Fibroblast of skin of left quadriceps (primary cell): Measurements from ENCODE around the gene PCP4L1.
A peak's percentile ranks its signal among the peaks of the same experiment; 100 is the strongest.

ENCODE experiments used
- DNase-seq, 2 experiments: peaks; one replicate each; pipeline ENCODE4 v3.0.0-alpha.2; 2013; ENCODE audit warnings: low read depth in 2 of 2

Gene PCP4L1

DNA sequence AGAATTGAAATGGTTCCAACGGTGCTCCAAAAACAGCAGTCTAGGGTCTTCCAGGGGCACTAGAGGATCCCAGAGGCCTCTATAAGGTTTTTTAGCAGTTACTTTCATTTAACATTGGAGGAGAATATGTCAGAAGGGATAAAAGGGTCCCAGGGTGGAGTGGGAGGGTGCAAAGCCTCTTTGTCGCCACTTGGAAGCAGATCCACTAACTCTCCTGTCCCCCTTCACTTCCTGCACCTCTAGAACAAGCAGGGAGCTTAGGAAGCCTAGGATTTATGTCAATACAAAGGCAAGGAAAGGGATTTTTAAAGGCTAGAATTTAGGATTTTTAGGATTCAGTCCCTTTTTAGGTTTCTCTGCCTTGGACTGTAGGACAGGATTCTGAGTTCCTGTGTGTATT lies 8.3 kb downstream of the PCP4L1 start:
- no peak for DNase-seq

- no peak for DNase-seq
These were observed 8.8 kb downstream of the PCP4L1 start for GRCh38 chr1:161267321-161267720.

- no peak for DNase-seq
These were observed 14.9 kb downstream of the PCP4L1 start for GRCh38 chr1:161273402-161273801.

- DNase-seq, result no peak
These were observed 16.3 kb downstream of the PCP4L1 start for GRCh38 chr1:161274874-161275273.

- no peak for DNase-seq
These were observed 24.4 kb downstream of the PCP4L1 start for GRCh38 chr1:161282991-161283390.

DNA sequence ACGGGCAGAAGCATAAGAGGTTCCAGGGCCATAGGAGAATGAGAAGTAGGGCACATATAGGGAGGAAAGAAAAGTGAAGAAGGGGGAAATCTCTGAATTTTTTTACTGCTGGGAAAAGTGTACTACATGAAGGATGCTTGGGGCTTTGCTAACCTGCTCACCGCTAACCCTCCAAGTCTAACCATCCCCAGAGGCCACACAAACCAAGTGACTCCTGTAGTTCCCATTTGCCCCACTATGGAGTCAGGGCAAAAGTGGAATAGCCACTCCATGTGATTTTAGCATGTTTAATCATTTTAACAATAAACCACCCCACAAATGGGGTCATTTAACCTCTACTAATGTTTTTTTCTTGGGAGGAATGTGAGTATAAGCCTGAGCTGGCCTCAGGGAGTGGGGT lies 26.6 kb downstream of the PCP4L1 start:
- DNase-seq, result no peak

DNA sequence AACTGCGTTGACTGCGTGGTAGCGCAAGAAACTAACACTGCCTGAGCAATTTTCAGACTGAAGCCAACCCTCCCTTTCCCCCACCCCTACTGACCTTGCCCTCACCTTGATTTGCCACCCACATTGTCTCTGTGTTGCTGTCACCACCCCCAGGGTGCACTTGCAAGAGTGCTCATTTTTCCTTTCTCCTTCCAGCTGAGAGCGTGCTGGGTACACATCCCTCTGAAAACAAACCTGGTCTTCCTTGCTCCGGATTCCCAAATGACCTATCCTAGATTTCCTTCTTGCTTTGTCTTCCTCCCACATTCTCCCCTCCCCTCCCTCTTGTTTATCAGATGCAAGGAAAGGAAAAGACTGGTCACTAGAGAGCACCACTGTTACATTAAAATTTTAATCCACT lies 27.0 kb downstream of the PCP4L1 start:
- DNase-seq, result no peak

GRCh38 chr1:161287482-161288054 lies 29.0 kb downstream of the PCP4L1 start:
- no peak for DNase-seq

DNA sequence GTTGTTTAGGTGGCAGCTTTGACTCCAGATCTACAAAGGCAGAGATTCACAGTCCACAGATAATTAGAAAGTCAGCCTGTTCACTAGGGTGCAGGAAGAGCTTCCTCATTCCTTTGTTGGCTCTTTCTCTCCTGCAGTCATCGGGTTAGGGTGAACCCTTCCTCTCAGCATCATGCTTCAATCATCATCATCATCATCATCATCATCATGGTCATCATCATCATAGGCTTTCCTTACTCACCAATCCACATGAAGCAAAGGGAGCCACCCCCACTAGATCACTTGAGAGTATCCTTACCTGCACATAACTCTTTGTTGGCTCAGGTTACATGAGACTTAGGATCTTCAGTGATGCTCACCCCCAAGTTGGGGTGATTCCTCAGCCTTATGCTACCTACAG lies 32.2 kb downstream of the PCP4L1 start:
- no peak for DNase-seq

GRCh38 chr1:161297415-161297814 lies 38.9 kb downstream of the PCP4L1 start:
- DNase-seq, result no peak

GRCh38 chr1:161298116-161298515 lies 39.6 kb downstream of the PCP4L1 start:
- no peak for DNase-seq

GRCh38 chr1:161299347-161299746 lies 40.8 kb downstream of the PCP4L1 start:
- DNase-seq, result no peak

- DNase-seq, result no peak
These were observed 41.9 kb downstream of the PCP4L1 start for GRCh38 chr1:161300478-161300877.

DNA sequence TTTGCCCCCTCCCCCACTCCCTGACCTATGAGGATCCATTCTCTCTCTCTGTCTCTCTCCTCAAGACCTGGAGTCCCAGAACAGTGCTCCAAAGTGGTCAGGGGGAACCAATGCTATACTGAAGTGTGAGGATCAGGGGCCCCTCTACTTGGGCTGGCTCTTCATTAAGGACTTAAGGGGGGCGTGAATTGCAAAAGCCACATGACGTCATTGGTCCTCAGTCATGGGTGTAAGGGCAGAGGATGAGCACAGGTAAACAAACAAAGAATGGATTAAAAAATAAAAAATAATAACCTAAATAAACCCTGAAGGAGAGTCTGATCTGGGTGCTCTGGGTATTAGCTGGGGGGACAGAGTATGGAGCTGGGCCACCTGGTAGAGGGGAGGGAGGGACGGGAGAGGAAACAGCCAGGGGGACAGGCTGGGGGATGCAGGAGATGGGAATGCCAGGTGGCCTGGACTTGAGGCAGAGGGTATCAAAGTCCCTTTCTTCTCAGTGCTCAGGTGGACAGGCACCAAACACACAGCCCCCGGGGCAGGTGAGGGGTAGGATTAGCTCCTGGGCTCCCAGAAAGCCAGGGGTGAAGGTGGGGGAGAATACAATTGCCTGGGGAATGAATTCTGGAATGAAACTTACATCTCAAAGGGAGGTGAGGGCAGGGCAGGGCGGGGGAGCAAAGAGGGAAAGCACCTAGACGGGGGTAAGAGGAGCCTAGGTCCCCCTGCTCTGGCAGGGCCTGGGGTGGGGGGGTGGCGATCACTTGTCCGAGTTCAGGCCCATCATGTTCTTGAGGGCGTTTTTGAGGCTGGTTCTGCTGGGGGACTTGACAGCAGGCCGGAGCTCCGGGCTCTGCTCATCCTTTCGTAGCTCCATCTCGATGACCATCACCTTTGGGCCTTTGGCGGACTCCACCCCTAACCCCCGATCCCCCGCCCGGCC lies 46.7 kb downstream of the PCP4L1 start:
- DNase-seq, result no peak

- peak; percentile 11 to 21 for DNase-seq
These were observed 47.4 kb downstream of the PCP4L1 start for GRCh38 chr1:161305867-161306519.

DNA sequence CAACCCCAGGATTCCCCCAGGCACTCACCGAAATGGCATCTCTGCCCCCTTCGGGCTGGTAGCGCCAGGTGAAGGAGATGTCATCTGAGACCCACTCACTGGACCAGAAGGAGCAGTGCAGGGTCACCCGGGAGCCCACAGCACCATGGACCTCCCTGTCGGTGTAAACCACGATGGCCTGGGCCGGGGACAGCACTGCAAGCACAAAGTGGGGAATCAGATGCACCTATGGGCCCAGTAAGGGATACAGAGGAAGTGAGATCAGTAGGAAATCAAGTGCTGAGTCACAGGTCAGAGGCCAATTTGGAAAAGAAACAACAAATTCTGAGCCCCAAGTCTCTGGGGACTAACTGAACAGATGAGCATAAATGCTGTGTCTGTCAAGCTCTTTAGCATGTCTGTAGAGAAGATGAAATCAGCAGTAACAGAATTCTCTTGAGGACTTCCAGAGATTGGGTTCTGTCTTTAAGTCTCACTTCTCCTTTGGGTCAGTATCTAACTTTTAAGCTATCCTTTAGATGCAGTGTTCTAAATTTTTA lies 48.8 kb downstream of the PCP4L1 start:
- peak; percentile 22 to 24 for DNase-seq

DNA sequence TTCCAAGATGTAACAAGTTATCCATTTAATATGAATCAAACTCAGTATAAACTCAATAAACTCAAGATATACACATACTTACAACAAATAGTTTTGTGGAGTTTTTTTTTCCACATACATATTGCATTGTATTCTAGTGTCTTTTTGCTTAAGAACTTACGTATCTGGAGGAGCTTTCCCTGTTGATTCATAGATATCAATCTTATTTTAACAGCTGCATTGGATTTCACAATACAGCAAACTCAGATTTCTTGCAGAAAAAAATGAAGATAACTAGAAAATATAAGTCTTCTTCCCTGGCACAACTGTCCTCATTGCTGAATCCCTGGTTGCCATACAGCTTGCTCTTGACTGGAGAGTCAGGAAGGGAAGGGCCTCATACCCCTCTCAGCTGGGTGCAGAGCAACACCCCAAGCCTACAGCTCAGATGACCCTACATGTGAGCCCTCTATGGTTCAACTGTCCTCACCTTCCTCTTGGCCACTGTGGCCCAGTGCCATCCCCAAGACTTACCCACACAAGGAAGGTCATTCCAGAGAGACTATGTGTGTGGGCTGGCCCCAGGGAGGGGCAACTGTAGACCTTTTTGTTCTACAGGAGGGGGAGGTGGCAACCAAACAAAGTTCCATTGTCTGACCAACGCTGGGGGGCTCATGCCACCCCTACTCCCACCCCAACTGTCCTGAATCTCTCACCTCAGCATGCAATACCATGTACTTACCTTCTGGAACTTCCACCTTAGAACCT lies 49.5 kb downstream of the PCP4L1 start:
- DNase-seq, result no peak

- no peak for DNase-seq
These were observed 51.3 kb downstream of the PCP4L1 start, which contains the start of gene MPZ for GRCh38 chr1:161309868-161310267. Gene MPZ, minus strand, starts transcription at chr1:161309968. Its CDS starts 63 bp downstream, at chr1:161309905.

GRCh38 chr1:161311595-161312181 lies 53.1 kb downstream of the PCP4L1 start:
- DNase-seq, result no peak

- DNase-seq, result no peak
These were observed 55.1 kb downstream of the PCP4L1 start for GRCh38 chr1:161313554-161314200.
